ENCODE results near the gene ACOT11. TPM values are rescaled to one million over a fixed set of nuclear protein-coding genes. Genes with fewer than 3 reads are reported as not detected.

The ACOT11 gene
- total and polyA plus RNA-seq, 4 donors: 2.8 to 13.5 (median 7.9) TPM

DNA sequence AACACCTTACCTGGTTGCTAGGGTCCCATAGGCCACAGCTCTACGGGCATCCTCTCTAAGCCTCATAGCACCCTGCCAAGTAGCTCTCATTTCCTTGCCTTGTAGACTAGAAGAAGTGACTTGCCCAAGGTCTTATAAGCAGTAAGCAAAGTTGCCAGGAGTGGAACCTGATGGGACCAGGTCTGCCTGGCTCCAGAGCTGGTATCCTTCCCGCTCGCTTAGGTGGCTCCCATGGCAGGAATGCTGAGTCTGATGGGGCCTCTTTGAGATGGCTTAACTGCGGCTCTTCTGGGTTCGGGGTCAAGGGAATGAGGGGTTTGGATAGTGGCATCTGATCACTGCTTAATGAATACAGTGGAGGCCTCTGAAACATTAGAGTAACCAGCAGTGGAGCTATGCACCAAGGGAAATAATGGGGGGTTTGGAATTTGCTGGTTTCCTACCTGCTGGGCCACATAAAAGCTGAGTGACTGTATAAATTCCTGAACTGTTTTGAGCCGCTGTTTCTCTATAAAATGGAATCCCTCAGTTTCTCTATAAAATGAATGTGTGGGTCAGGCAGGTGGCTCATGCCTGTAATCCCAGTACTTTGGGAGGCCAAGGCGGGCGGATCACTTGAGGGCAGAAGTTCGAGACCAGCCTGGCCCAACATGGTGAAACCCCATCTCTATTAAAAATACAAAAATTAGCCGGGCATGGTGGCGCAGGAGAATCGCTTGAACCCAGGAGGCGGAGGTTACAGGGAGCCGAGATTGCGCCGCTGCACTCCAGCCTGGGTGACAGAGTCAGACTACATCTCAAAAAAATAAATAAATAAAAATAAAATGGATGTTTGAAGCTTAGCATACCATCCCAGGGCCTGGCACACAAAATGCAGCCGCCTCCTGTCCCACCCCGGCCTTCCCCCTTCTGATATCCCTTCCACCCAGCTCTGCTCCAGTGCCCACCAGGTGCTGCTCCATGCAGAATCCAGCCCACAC, 62.9 kb downstream of the ACOT11 start:
- no peak overlapping the region for H3K27ac ChIP-seq (ENCODE audit: low read depth in 1 of 2, low read length in 1 of 2)
- H3K9ac ChIP-seq (ENCODE audit: insufficient read depth in 1 of 2, low read length in 2 of 2): no peak overlapping the region
- H3K27me3 ChIP-seq (ENCODE audit: control insufficient read depth in 3 of 3, insufficient read depth in 3 of 3, low read length in 2 of 3): no peaks in the 10 kb centered on the region
- H3K4me1 ChIP-seq (ENCODE audit: control insufficient read depth in 5 of 5, insufficient read depth in 5 of 5, low read length in 5 of 5): no peaks in the 10 kb centered on the region
- 95 to 96% methylated on average over 18 of the region's 18 CpGs for WGBS, 2 donors
- ATAC-seq (ENCODE audit: insufficient read depth, low FRiP score): no peak
- no peak overlapping the region for H3K4me3 ChIP-seq
- H3K36me3 ChIP-seq (ENCODE audit: control insufficient read depth in 4 of 4, insufficient read depth in 4 of 4, low read length in 4 of 4): peaks cover 0 to 3% (median 0%) of the 10 kb centered on the region in 4 donors
- TF ChIP-seq, protein P1, sequence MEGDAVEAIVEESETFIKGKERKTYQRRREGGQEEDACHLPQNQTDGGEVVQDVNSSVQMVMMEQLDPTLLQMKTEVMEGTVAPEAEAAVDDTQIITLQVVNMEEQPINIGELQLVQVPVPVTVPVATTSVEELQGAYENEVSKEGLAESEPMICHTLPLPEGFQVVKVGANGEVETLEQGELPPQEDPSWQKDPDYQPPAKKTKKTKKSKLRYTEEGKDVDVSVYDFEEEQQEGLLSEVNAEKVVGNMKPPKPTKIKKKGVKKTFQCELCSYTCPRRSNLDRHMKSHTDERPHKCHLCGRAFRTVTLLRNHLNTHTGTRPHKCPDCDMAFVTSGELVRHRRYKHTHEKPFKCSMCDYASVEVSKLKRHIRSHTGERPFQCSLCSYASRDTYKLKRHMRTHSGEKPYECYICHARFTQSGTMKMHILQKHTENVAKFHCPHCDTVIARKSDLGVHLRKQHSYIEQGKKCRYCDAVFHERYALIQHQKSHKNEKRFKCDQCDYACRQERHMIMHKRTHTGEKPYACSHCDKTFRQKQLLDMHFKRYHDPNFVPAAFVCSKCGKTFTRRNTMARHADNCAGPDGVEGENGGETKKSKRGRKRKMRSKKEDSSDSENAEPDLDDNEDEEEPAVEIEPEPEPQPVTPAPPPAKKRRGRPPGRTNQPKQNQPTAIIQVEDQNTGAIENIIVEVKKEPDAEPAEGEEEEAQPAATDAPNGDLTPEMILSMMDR (IDR thresholded peaks at IDR 0.05; ENCODE audit: control extremely low read depth, extremely low read depth): no peak
- DNase-seq: no peak
- peaks cover 0 to 2% (median 0%) of the 10 kb centered on the region in 4 donors for H3K9me3 ChIP-seq (ENCODE audit: control insufficient read depth in 4 of 4, insufficient read depth in 3 of 4, low read length in 3 of 4)

DNA sequence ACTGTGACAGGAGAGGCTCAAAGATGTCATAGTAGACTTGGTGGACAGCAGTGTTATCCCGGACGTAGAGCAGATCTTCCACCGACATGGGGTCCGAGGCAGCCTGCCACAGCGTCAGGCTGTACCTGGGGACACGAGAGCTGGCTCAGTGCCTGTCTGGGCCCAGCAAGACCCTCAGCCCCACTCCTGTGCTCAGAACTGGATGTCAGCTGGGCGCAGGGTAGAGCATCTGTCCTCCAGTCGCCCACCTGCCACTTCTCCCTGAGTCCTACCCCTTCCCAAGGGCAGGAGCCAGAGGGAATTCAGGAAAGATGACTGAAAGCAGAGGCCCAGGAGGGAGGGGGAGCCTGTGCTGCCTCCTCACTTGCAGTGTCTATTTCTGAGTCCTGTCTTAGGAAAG, 63.6 kb downstream of the ACOT11 start:
- no peak overlapping the region for H3K4me3 ChIP-seq
- H3K9me3 ChIP-seq (ENCODE audit: control insufficient read depth in 4 of 4, insufficient read depth in 3 of 4, low read length in 3 of 4): peaks cover 0 to 2% (median 0%) of the 10 kb centered on the region in 4 donors
- no peak overlapping the region for H3K27ac ChIP-seq (ENCODE audit: low read depth in 1 of 2, low read length in 1 of 2)
- no peaks in the 10 kb centered on the region for H3K4me1 ChIP-seq (ENCODE audit: control insufficient read depth in 5 of 5, insufficient read depth in 5 of 5, low read length in 5 of 5)
- TF ChIP-seq, protein P1 (IDR thresholded peaks at IDR 0.05; ENCODE audit: control extremely low read depth, extremely low read depth): no peak
- peaks cover 0 to 3% (median 0%) of the 10 kb centered on the region in 4 donors for H3K36me3 ChIP-seq (ENCODE audit: control insufficient read depth in 4 of 4, insufficient read depth in 4 of 4, low read length in 4 of 4)
- DNase-seq (no peak), ATAC-seq (ENCODE audit: insufficient read depth, low FRiP score) (no peak)
- no peak overlapping the region for H3K9ac ChIP-seq (ENCODE audit: insufficient read depth in 1 of 2, low read length in 2 of 2)
- WGBS, 2 donors: 93 to 94% methylated on average over 8 of the region's 8 CpGs
- no peaks in the 10 kb centered on the region for H3K27me3 ChIP-seq (ENCODE audit: control insufficient read depth in 3 of 3, insufficient read depth in 3 of 3, low read length in 2 of 3)

DNA sequence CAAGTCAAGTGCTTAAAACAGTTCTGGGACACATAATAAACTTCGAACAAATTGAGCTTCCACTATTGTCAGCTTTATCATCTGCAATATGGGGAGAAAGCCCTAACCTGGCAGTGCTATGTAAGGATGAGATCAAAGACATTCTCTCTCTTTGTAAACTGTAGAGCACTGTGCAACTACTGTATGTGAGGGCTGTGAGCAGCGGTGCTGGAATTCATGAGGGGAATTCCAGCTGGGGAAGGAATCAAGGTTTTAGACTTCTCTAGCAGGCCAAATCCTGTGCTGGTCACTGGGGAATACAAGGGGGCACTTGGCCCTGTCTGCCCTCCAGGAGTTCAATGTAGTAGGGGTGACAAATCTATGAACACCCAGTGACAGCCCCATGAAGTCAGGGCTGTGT, 66.0 kb downstream of the ACOT11 start:
- Histone ChIP-seq H3K9me3 (ENCODE audit: control insufficient read depth in 4 of 4, insufficient read depth in 3 of 4, low read length in 3 of 4) (peaks cover 0 to 2% (median 0%) of the 10 kb centered on the region in 4 donors), H3K27ac (ENCODE audit: low read depth in 1 of 2, low read length in 1 of 2) (no peak overlapping the region), H3K4me1 (ENCODE audit: control insufficient read depth in 5 of 5, insufficient read depth in 5 of 5, low read length in 5 of 5) (no peaks in the 10 kb centered on the region), H3K4me3 (no peak overlapping the region), H3K9ac (ENCODE audit: insufficient read depth in 1 of 2, low read length in 2 of 2) (no peak overlapping the region), H3K27me3 (ENCODE audit: control insufficient read depth in 3 of 3, insufficient read depth in 3 of 3, low read length in 2 of 3) (no peaks in the 10 kb centered on the region), H3K36me3 (ENCODE audit: control insufficient read depth in 4 of 4, insufficient read depth in 4 of 4, low read length in 4 of 4) (peaks cover 0 to under 1% (median 0%) of the 10 kb centered on the region in 4 donors)
- DNase-seq (no peak), ATAC-seq (ENCODE audit: insufficient read depth, low FRiP score) (no peak)
- WGBS, 2 donors: 78 to 91% methylated on average over 2 of the region's 2 CpGs
- TF ChIP-seq, protein P1 (IDR thresholded peaks at IDR 0.05; ENCODE audit: control extremely low read depth, extremely low read depth): no peak
